Measurements from ENCODE around the gene GLIS1. TPM values are rescaled to one million over a fixed set of nuclear protein-coding genes. Genes with fewer than 3 reads are reported as not detected.

GLIS1 gene
- total and polyA plus RNA-seq, 2 experiments from 2014 or later = 0.22 to 0.61 TPM

GRCh38 chr1:53532377-53532776, 206.6 kb downstream of the GLIS1 start:
- Histone ChIP-seq H3K27me3 (replicated peaks; ENCODE audit: insufficient read depth) (no peaks in the 10 kb centered on the region), H3K9me3 (ENCODE audit: low read depth) (no peaks in the 10 kb centered on the region), H3K4me1 (ENCODE audit: insufficient read depth) (peaks cover 5% of the 10 kb centered on the region; the same call in 1 of the 2 replicates), H3K9me2 (ENCODE audit: insufficient read depth) (no peaks in the 10 kb centered on the region), H3K4me2 (ENCODE audit: unreplicated experiment) (no peak overlapping the region), H2AFZ (no peak overlapping the region), H3F3A (ENCODE audit: insufficient read depth) (no peaks in the 10 kb centered on the region), H3K9ac (no peak overlapping the region), H4K20me1 (ENCODE audit: insufficient read depth) (no peaks in the 10 kb centered on the region), H3K4me3 (no peak overlapping the region), H3K79me2 (ENCODE audit: insufficient read depth) (no peaks in the 10 kb centered on the region), H3K27ac (no peak overlapping the region), H3K36me3 (ENCODE audit: low read depth) (no peaks in the 10 kb centered on the region)
- no peak for DNase-seq
- 31% methylated on average over 9 of the region's 9 CpGs for WGBS, 2 experiments (ENCODE audit: low coverage in 1 of 2, low lambda C conversion rate in 2 of 2, missing lambda C conversion rate in 2 of 2)
- in situ Hi-C loops (cut with MboI) = no loop called here
- no peak for TF ChIP-seq EZH2phosphoT487 (IDR thresholded peaks at IDR 0.05; ENCODE audit: insufficient read depth, low read depth)
- TF ChIP-seq EZH2 (IDR thresholded peaks at IDR 0.05; ENCODE audit: insufficient read depth, poor library complexity, severe bottlenecking) = no peak

GRCh38 chr1:53530550-53530949, 208.4 kb downstream of the GLIS1 start:
- no peak overlapping the region for H3K27ac ChIP-seq
- no peaks in the 10 kb centered on the region for H3F3A ChIP-seq (ENCODE audit: insufficient read depth)
- no peaks in the 10 kb centered on the region for H3K36me3 ChIP-seq (ENCODE audit: low read depth)
- H3K4me2 ChIP-seq (ENCODE audit: unreplicated experiment) = no peak overlapping the region
- WGBS, 2 experiments (ENCODE audit: low coverage in 1 of 2, low lambda C conversion rate in 2 of 2, missing lambda C conversion rate in 2 of 2) = 83 to 92% methylated on average over 5 of the region's 5 CpGs
- H3K9me2 ChIP-seq (ENCODE audit: insufficient read depth) = no peaks in the 10 kb centered on the region
- H3K9me3 ChIP-seq (ENCODE audit: low read depth) = no peaks in the 10 kb centered on the region
- in situ Hi-C loops (cut with MboI) = no loop called here
- H3K9ac ChIP-seq = no peak overlapping the region
- H3K79me2 ChIP-seq (ENCODE audit: insufficient read depth) = no peaks in the 10 kb centered on the region
- H3K4me3 ChIP-seq = no peak overlapping the region
- H3K27me3 ChIP-seq (replicated peaks; ENCODE audit: insufficient read depth) = no peaks in the 10 kb centered on the region
- H3K4me1 ChIP-seq (ENCODE audit: insufficient read depth) = peaks cover 1% of the 10 kb centered on the region; the same call in 1 of the 2 replicates
- H4K20me1 ChIP-seq (ENCODE audit: insufficient read depth) = no peaks in the 10 kb centered on the region
- DNase-seq = no peak
- H2AFZ ChIP-seq = no peak overlapping the region
- TF ChIP-seq EZH2 (IDR thresholded peaks at IDR 0.05; ENCODE audit: insufficient read depth, poor library complexity, severe bottlenecking) (no peak), EZH2phosphoT487 (IDR thresholded peaks at IDR 0.05; ENCODE audit: insufficient read depth, low read depth) (no peak)

GRCh38 chr1:53529555-53529954, 209.4 kb downstream of the GLIS1 start:
- in situ Hi-C loops (cut with MboI) = no loop called here
- no peak overlapping the region for H3K4me3 ChIP-seq
- no peaks in the 10 kb centered on the region for H3K9me2 ChIP-seq (ENCODE audit: insufficient read depth)
- H3K4me1 ChIP-seq (ENCODE audit: insufficient read depth) = no peaks in the 10 kb centered on the region
- no peak overlapping the region for H3K9ac ChIP-seq
- no peak for DNase-seq
- no peaks in the 10 kb centered on the region for H3F3A ChIP-seq (ENCODE audit: insufficient read depth)
- TF ChIP-seq EZH2 (IDR thresholded peaks at IDR 0.05; ENCODE audit: insufficient read depth, poor library complexity, severe bottlenecking) = no peak
- TF ChIP-seq EZH2phosphoT487 (IDR thresholded peaks at IDR 0.05; ENCODE audit: insufficient read depth, low read depth) = no peak
- H3K27me3 ChIP-seq (replicated peaks; ENCODE audit: insufficient read depth) = no peaks in the 10 kb centered on the region
- no peaks in the 10 kb centered on the region for H3K36me3 ChIP-seq (ENCODE audit: low read depth)
- no peak overlapping the region for H2AFZ ChIP-seq
- WGBS, 2 experiments (ENCODE audit: low coverage in 1 of 2, low lambda C conversion rate in 2 of 2, missing lambda C conversion rate in 2 of 2) = 87 to 95% methylated on average over 14 of the region's 14 CpGs
- H3K79me2 ChIP-seq (ENCODE audit: insufficient read depth) = no peaks in the 10 kb centered on the region
- no peak overlapping the region for H3K27ac ChIP-seq
- H3K9me3 ChIP-seq (ENCODE audit: low read depth) = no peaks in the 10 kb centered on the region
- no peak overlapping the region for H3K4me2 ChIP-seq (ENCODE audit: unreplicated experiment)
- no peaks in the 10 kb centered on the region for H4K20me1 ChIP-seq (ENCODE audit: insufficient read depth)

GRCh38 chr1:53527368-53527767, 211.6 kb downstream of the GLIS1 start:
- no peak overlapping the region for H2AFZ ChIP-seq

More at GRCh38 chr1:53527368-53527767, 211.6 kb downstream of the GLIS1 start:
- no peak overlapping the region for H3K4me3 ChIP-seq
- no peaks in the 10 kb centered on the region for H3K79me2 ChIP-seq (ENCODE audit: insufficient read depth)
- no peak overlapping the region for H3K4me2 ChIP-seq (ENCODE audit: unreplicated experiment)
- H3K4me1 ChIP-seq (ENCODE audit: insufficient read depth) = no peaks in the 10 kb centered on the region
- in situ Hi-C loops (cut with MboI) = no loop called here
- no peak for DNase-seq
- no peak overlapping the region for H3K27ac ChIP-seq
- no peaks in the 10 kb centered on the region for H4K20me1 ChIP-seq (ENCODE audit: insufficient read depth)
- no peaks in the 10 kb centered on the region; the same call in 1 of the 2 replicates for H3K27me3 ChIP-seq (replicated peaks; ENCODE audit: insufficient read depth)
- H3K9me2 ChIP-seq (ENCODE audit: insufficient read depth) = no peaks in the 10 kb centered on the region
- 80 to 85% methylated on average over 7 of the region's 7 CpGs for WGBS, 2 experiments (ENCODE audit: low coverage in 1 of 2, low lambda C conversion rate in 2 of 2, missing lambda C conversion rate in 2 of 2)
- no peaks in the 10 kb centered on the region for H3K9me3 ChIP-seq (ENCODE audit: low read depth)
- TF ChIP-seq EZH2 (IDR thresholded peaks at IDR 0.05; ENCODE audit: insufficient read depth, poor library complexity, severe bottlenecking) (no peak), EZH2phosphoT487 (IDR thresholded peaks at IDR 0.05; ENCODE audit: insufficient read depth, low read depth) (no peak)
- no peak overlapping the region for H3K9ac ChIP-seq
- H3F3A ChIP-seq (ENCODE audit: insufficient read depth) = no peaks in the 10 kb centered on the region
- no peaks in the 10 kb centered on the region for H3K36me3 ChIP-seq (ENCODE audit: low read depth)

All from GM23248 (cell line).